MM.1S (cell line): Measurements from ENCODE around the gene GALR3.

ENCODE experiments used
- DNase-seq: peaks from one replicate; pipeline ENCODE4 v3.0.0-alpha.2; 2015
- H2AFZ ChIP-seq: fragments of 300-600 bp; sonication (generic); 2 replicates; pipeline ENCODE4 v1.6.0; 2016; ENCODE audit warnings: antibody characterized with exemption, low read length
- H3F3A ChIP-seq: fragments of 300-600 bp; sonication (generic); 2 replicates; pipeline ENCODE4 v1.6.1; 2016; ENCODE audit warnings: mild to moderate bottlenecking, antibody characterized with exemption, low read length, moderate library complexity, mixed read lengths; ENCODE audit not compliant: insufficient read depth
- H3K27ac ChIP-seq: fragments of 300-600 bp; sonication (generic); 2 replicates; pipeline ENCODE4 v1.5.1; 2016; ENCODE audit warnings: mild to moderate bottlenecking, low read length
- H3K27me3 ChIP-seq: fragments of 300-600 bp; sonication (generic); replicated peaks from 2 replicates; pipeline ENCODE4 v1.6.0; 2016; ENCODE audit warnings: low read length; ENCODE audit not compliant: insufficient read depth
- H3K36me3 ChIP-seq: fragments of 300-600 bp; sonication (generic); replicated peaks from 2 replicates; pipeline ENCODE4 v1.6.1; 2016; ENCODE audit warnings: mild to moderate bottlenecking, low read length, mixed read lengths; ENCODE audit not compliant: insufficient read depth
- H3K4me1 ChIP-seq: fragments of 300-600 bp; sonication (generic); 2 replicates; pipeline ENCODE4 v1.6.1; 2016; ENCODE audit warnings: low read length, mixed read lengths
- H3K4me2 ChIP-seq: fragments of 300-600 bp; sonication (generic); 2 replicates; pipeline ENCODE4 v1.6.0; 2016; ENCODE audit warnings: low read depth, low read length
- H3K4me3 ChIP-seq: fragments of 300-600 bp; sonication (generic); 2 replicates; pipeline ENCODE4 v1.5.1; 2016; ENCODE audit warnings: low read length, mixed read lengths
- H3K79me2 ChIP-seq: fragments of 300-600 bp; sonication (generic); 2 replicates; pipeline ENCODE4 v1.6.1; 2016; ENCODE audit warnings: mixed run types, low read length, mixed read lengths
- H3K9ac ChIP-seq: fragments of 300-600 bp; sonication (generic); 2 replicates; pipeline ENCODE4 v1.6.1; 2016; ENCODE audit warnings: low read length, mixed read lengths
- H3K9me2 ChIP-seq: fragments of 300-600 bp; sonication (generic); replicated peaks from 2 replicates; pipeline ENCODE4 v1.6.1; 2016; ENCODE audit warnings: mild to moderate bottlenecking, low read length, mixed read lengths; ENCODE audit not compliant: insufficient read depth
- H3K9me3 ChIP-seq: fragments of 300-600 bp; sonication (generic); replicated peaks from 2 replicates; pipeline ENCODE4 v1.6.1; 2016; ENCODE audit warnings: mild to moderate bottlenecking, low read length, mixed read lengths; ENCODE audit not compliant: insufficient read depth
- H4K20me1 ChIP-seq: fragments of 300-600 bp; sonication (generic); 2 replicates; pipeline ENCODE4 v1.6.1; 2016; ENCODE audit warnings: mild to moderate bottlenecking, low read length, moderate library complexity, mixed read lengths; ENCODE audit not compliant: insufficient read depth
- CTCF ChIP-seq: fragments of 300-600 bp; sonication (generic); IDR thresholded peaks from 2 replicates; pipeline ENCODE4 v1.5.1; 2016; ENCODE audit warnings: antibody characterized with exemption, low read length, mixed read lengths
- EZH2 ChIP-seq: fragments of 300-600 bp; sonication (generic); optimal IDR thresholded peaks from 2 replicates; pipeline ENCODE3; 2017; ENCODE audit warnings: low read depth, mild to moderate bottlenecking, antibody characterized with exemption, low read length, mixed read lengths
- EZH2phosphoT487 ChIP-seq: fragments of 300-600 bp; sonication (generic); IDR thresholded peaks from 2 replicates; pipeline ENCODE4 v1.6.1; 2018; ENCODE audit warnings: antibody characterized with exemption, low read length

GALR3 gene

GRCh38 chr22:37782340-37783168 lies 40.6 kb upstream of the GALR3 start:
- TF ChIP-seq CTCF (no peak), EZH2phosphoT487 (no peak), EZH2 (no peak)
- Histone ChIP-seq H3K9me2 (no peaks in the 10 kb centered on the region), H4K20me1 (no peaks in the 10 kb centered on the region), H3K4me2 (no peak overlapping the region), H3K4me3 (no peak overlapping the region), H3K9ac (no peak overlapping the region), H3F3A (0 out of 2 replicates have a peak, but pooled peaks cover under 1% of the 10 kb centered on the region), H3K27me3 (no peaks in the 10 kb centered on the region), H2AFZ (no peak overlapping the region), H3K36me3 (no peaks in the 10 kb centered on the region), H3K4me1 (peaks cover under 1% of the 10 kb centered on the region), H3K79me2 (no peaks in the 10 kb centered on the region), H3K27ac (no peak overlapping the region), H3K9me3 (no peaks in the 10 kb centered on the region)
- DNase-seq = no peak

GRCh38 chr22:37784829-37785495 lies 38.2 kb upstream of the GALR3 start:
- H3K79me2 ChIP-seq = no peaks in the 10 kb centered on the region
- H3K4me1 ChIP-seq = no peaks in the 10 kb centered on the region
- H3F3A ChIP-seq = no peaks in the 10 kb centered on the region
- no peaks in the 10 kb centered on the region for H3K9me3 ChIP-seq
- H3K4me3 ChIP-seq = no peak overlapping the region
- no peak overlapping the region for H3K4me2 ChIP-seq
- H4K20me1 ChIP-seq = no peaks in the 10 kb centered on the region
- no peak overlapping the region for H2AFZ ChIP-seq
- no peak overlapping the region for H3K27ac ChIP-seq
- H3K27me3 ChIP-seq = no peaks in the 10 kb centered on the region
- no peak for DNase-seq
- H3K9me2 ChIP-seq = no peaks in the 10 kb centered on the region
- TF ChIP-seq EZH2 = no peak
- TF ChIP-seq EZH2phosphoT487 = no peak
- TF ChIP-seq CTCF = no peak
- H3K9ac ChIP-seq = no peak overlapping the region
- H3K36me3 ChIP-seq = no peaks in the 10 kb centered on the region

GRCh38 chr22:37790234-37790633 lies 32.9 kb upstream of the GALR3 start:
- TF ChIP-seq CTCF (no peak), EZH2 (no peak), EZH2phosphoT487 (no peak)

More at GRCh38 chr22:37790234-37790633, 32.9 kb upstream of the GALR3 start:
- Histone ChIP-seq H3K9me2 (no peaks in the 10 kb centered on the region), H3K4me2 (no peak overlapping the region), H3K27ac (no peak overlapping the region), H3K9ac (no peak overlapping the region), H4K20me1 (no peaks in the 10 kb centered on the region), H2AFZ (no peak overlapping the region), H3K79me2 (no peaks in the 10 kb centered on the region), H3K36me3 (no peaks in the 10 kb centered on the region), H3K27me3 (no peaks in the 10 kb centered on the region), H3K9me3 (no peaks in the 10 kb centered on the region), H3K4me3 (no peak overlapping the region), H3K4me1 (no peaks in the 10 kb centered on the region), H3F3A (no peaks in the 10 kb centered on the region)
- DNase-seq = no peak
